Islet of Langerhans (tissue), 1 donor: ENCODE measurements around the gene NRGN.

ENCODE experiments used
- FAIRE-seq: peaks from one replicate; lab custom pipeline; 2011; peaks lifted over from hg19 to GRCh38; lab: Jason Lieb, UNC

NRGN gene

GRCh38 chr11:124739479-124740276 lies at the start of gene NRGN:
Gene NRGN (plus strand): TSS chr11:124739942. CDS start chr11:124740085, 143 bp downstream.
- FAIRE-seq: no peak

- no peak for FAIRE-seq
Observed at GRCh38 chr11:124693142-124693541, 46.6 kb upstream of the NRGN start.

- FAIRE-seq: no peak
Observed at GRCh38 chr11:124699547-124699946, 40.2 kb upstream of the NRGN start.

- FAIRE-seq: no peak
Observed at GRCh38 chr11:124700028-124700427, 39.7 kb upstream of the NRGN start.

GRCh38 chr11:124707829-124708228 lies 31.9 kb upstream of the NRGN start:
- no peak for FAIRE-seq

- no peak for FAIRE-seq
Observed at GRCh38 chr11:124712392-124712791, 27.4 kb upstream of the NRGN start.

GRCh38 chr11:124716591-124716990 lies 23.2 kb upstream of the NRGN start:
- no peak for FAIRE-seq

GRCh38 chr11:124717421-124717785 lies 22.3 kb upstream of the NRGN start:
- FAIRE-seq: no peak

- FAIRE-seq: no peak
Observed at GRCh38 chr11:124717786-124718651, 21.7 kb upstream of the NRGN start.

GRCh38 chr11:124718801-124719200 lies 20.9 kb upstream of the NRGN start:
- FAIRE-seq: no peak

- FAIRE-seq: no peak
Observed at GRCh38 chr11:124719534-124719933, 20.2 kb upstream of the NRGN start.

- no peak for FAIRE-seq
Observed at GRCh38 chr11:124722176-124722575, 17.6 kb upstream of the NRGN start.

GRCh38 chr11:124724979-124725718 lies 14.6 kb upstream of the NRGN start:
- FAIRE-seq: no peak

GRCh38 chr11:124725719-124726105 lies 14.0 kb upstream of the NRGN start:
- no peak for FAIRE-seq

- no peak for FAIRE-seq
Observed at GRCh38 chr11:124727474-124727873, 12.3 kb upstream of the NRGN start.

- no peak for FAIRE-seq
Observed at GRCh38 chr11:124728134-124728533, 11.6 kb upstream of the NRGN start.

- no peak for FAIRE-seq
Observed at GRCh38 chr11:124729571-124729970, 10.2 kb upstream of the NRGN start.

- no peak for FAIRE-seq
Observed at GRCh38 chr11:124732230-124732629, 7.5 kb upstream of the NRGN start.

- FAIRE-seq: no peak
Observed at GRCh38 chr11:124736736-124737135, 3.0 kb upstream of the NRGN start.

- no peak for FAIRE-seq
Observed at GRCh38 chr11:124737638-124738305, 2.0 kb upstream of the NRGN start.

- no peak for FAIRE-seq
Observed at GRCh38 chr11:124738713-124739478, 846 bp upstream of the NRGN start.
